ENCODE measurements around the gene PTPN5. TPM values are rescaled to one million over a fixed set of nuclear protein-coding genes. Genes with fewer than 3 reads are reported as not detected.

PTPN5 gene
- total RNA-seq, 1 experiment from 2014 or later: not detected

DNA sequence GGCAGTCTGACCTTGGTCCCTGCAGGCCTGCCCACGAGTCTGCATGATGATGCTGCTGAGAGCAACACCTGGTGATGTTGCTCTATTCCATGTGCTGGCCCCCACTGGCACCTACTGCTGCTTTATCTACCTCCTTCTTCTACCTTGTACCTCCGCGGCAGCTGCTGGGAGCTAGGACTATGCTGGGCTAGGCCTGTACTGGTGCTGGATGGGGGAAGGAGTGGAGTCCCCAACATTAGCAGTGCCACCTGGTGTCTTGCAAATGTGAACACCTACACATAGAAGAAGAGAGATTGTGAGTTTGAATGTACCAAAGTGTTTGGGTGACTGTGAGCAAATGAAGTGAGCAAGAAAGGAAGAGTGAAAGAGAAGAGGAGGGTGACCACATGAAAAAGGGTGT lies 30.5 kb downstream of the PTPN5 start:
- Histone ChIP-seq H3K4me1 (ENCODE audit: control insufficient read depth in 1 of 2, insufficient read depth in 2 of 2, low read length in 2 of 2) (peaks cover 4 to 13% of the 10 kb centered on the region in 2 experiments), H2AFZ (ENCODE audit: low read depth, low read length, poor library complexity, severe bottlenecking) (no peak overlapping the region), H3K27me3 (ENCODE audit: insufficient read depth, low read length) (no peaks in the 10 kb centered on the region), H3K79me2 (ENCODE audit: insufficient read depth, low read length) (no peaks in the 10 kb centered on the region), H3K36me3 (ENCODE audit: control insufficient read depth in 1 of 2, insufficient read depth in 2 of 2, low read length in 2 of 2) (no peaks in the 10 kb centered on the region), H3K4me2 (ENCODE audit: low read length) (no peak overlapping the region), H3K4me3 (replicated peaks in 1 of 2; ENCODE audit: low read depth in 1 of 2, low read length in 2 of 2) (no peak overlapping the region), H3K27ac (ENCODE audit: low read depth, low read length) (no peak overlapping the region), H3K9me2 (ENCODE audit: insufficient read depth) (no peaks in the 10 kb centered on the region), H3K9ac (ENCODE audit: low read length) (no peak overlapping the region), H3K9me3 (ENCODE audit: control insufficient read depth in 1 of 2, insufficient read depth in 1 of 2, low read depth in 1 of 2, low read length in 2 of 2) (no peaks in the 10 kb centered on the region), H4K20me1 (ENCODE audit: insufficient read depth) (no peaks in the 10 kb centered on the region)
- BruUV-seq (replicated peaks): no TSS peak
- intact Hi-C loops (cut with micrococcal nuclease): no loop called here
- no peak for DNase-seq (ENCODE audit: low read depth, low spot score)
- TF ChIP-seq RAD21 (IDR thresholded peaks at IDR 0.05; ENCODE audit: low read depth) (peak; percentile 17; the same call in 1 of the 2 replicates), ZBTB33 (IDR thresholded peaks at IDR 0.05; ENCODE audit: extremely low read depth, insufficient replicate concordance, low read length) (no peak), CBX3 (IDR thresholded peaks at IDR 0.05; ENCODE audit: low read depth) (no peak)
- ChIA-PET CTCF (interaction anchor here (0.6 to 1.6 kb wide), 3 partner anchors 20 to 223 kb away, joined by 3 to 6 read pairs (median 4); no protein-coding TSS in a partner anchor), RAD21 (ENCODE audit: low non-redundant PET in 1 of 2, low total read pairs in 2 of 2, uncharacterized antibody in 2 of 2, unreplicated experiment in 2 of 2) (no interaction called here), POLR2A (no interaction called here)
- no peak for ATAC-seq

DNA sequence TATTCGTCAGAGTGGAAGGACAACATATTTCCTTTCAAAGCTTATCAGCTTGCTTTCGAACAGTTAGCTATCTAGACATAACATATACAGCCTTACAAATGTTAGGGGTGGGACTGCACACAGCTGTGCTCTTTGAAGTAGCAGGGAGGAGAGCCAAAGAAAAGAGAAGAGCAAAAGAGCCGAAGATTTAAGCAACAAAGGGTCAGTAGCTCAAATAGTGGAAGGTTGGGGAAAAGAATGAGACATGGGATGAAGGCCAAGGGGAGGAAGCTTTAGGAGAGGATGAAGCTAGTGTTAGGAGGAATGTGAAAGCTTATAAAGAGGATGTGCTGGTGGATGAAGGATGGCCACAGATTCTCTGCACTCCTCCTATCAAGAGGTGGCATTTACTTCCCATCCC lies 33.8 kb downstream of the PTPN5 start:
- Histone ChIP-seq H3K4me3 (replicated peaks in 1 of 2; ENCODE audit: low read depth in 1 of 2, low read length in 2 of 2) (no peak overlapping the region), H3K27me3 (ENCODE audit: insufficient read depth, low read length) (no peaks in the 10 kb centered on the region), H3K9ac (ENCODE audit: low read length) (no peak overlapping the region), H3K4me2 (ENCODE audit: low read length) (no peak overlapping the region), H3K4me1 (ENCODE audit: control insufficient read depth in 1 of 2, insufficient read depth in 2 of 2, low read length in 2 of 2) (no peaks in the 10 kb centered on the region), H4K20me1 (ENCODE audit: insufficient read depth) (no peaks in the 10 kb centered on the region), H3K9me3 (ENCODE audit: control insufficient read depth in 1 of 2, insufficient read depth in 1 of 2, low read depth in 1 of 2, low read length in 2 of 2) (no peaks in the 10 kb centered on the region), H3K36me3 (ENCODE audit: control insufficient read depth in 1 of 2, insufficient read depth in 2 of 2, low read length in 2 of 2) (no peaks in the 10 kb centered on the region), H2AFZ (ENCODE audit: low read depth, low read length, poor library complexity, severe bottlenecking) (no peak overlapping the region), H3K27ac (ENCODE audit: low read depth, low read length) (no peak overlapping the region), H3K79me2 (ENCODE audit: insufficient read depth, low read length) (no peaks in the 10 kb centered on the region), H3K9me2 (ENCODE audit: insufficient read depth) (no peaks in the 10 kb centered on the region)
- TF ChIP-seq ZFX (IDR thresholded peaks at IDR 0.05) (no peak), JUND (IDR thresholded peaks at IDR 0.05) (no peak), SP1 (IDR thresholded peaks at IDR 0.05; ENCODE audit: low read depth) (no peak), POLR2A (IDR thresholded peaks at IDR 0.05; ENCODE audit: borderline replicate concordance, extremely low read depth, insufficient read depth, insufficient read length) (no peak)
- TF ChIP-seq, protein P1, sequence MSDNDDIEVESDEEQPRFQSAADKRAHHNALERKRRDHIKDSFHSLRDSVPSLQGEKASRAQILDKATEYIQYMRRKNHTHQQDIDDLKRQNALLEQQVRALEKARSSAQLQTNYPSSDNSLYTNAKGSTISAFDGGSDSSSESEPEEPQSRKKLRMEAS (IDR thresholded peaks at IDR 0.05): no peak
- DNase-seq (ENCODE audit: low read depth, low spot score) (no peak), ATAC-seq (no peak)
- intact Hi-C loops (cut with micrococcal nuclease): no loop called here
- BruUV-seq (replicated peaks): no TSS peak
- ChIA-PET POLR2A (no interaction called here), RAD21 (ENCODE audit: low non-redundant PET in 1 of 2, low total read pairs in 2 of 2, uncharacterized antibody in 2 of 2, unreplicated experiment in 2 of 2) (no interaction called here), CTCF (interaction anchor here (1.2 to 2.1 kb wide), 3 partner anchors 30 to 514 kb away, joined by 4 to 6 read pairs (median 4); no protein-coding TSS in a partner anchor)
